Hippocampal formation (tissue), 2 donors: ENCODE results near the gene CFAP90.
A peak's percentile ranks its signal among the peaks of the same experiment; 100 is the strongest.

Experiments
- DNase-seq, 2 donors: peaks; one replicate each; lab custom pipeline; 2025; lab: John Stamatoyannopoulos, UW

CFAP90 gene

DNA sequence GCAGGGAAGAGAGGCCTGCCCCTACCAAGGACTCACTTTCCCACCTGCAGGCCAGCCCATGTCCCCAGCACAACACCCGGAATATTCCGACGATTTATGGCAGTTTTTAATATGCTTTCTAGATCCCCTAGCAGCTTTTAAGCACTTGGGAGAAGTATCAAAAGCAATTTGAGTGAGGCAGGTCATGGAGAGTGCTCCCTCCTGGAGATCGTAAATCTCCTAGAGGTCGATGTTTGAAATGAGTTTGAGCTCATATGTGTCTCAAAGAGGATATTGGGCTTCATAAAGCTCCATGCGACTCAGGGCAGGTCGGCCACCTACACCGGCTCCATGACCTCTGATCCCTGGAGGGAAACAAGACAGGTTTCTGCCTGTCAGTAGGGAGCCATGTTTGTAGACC, 27.3 kb downstream of the CFAP90 start:
- DNase-seq: no peak

DNA sequence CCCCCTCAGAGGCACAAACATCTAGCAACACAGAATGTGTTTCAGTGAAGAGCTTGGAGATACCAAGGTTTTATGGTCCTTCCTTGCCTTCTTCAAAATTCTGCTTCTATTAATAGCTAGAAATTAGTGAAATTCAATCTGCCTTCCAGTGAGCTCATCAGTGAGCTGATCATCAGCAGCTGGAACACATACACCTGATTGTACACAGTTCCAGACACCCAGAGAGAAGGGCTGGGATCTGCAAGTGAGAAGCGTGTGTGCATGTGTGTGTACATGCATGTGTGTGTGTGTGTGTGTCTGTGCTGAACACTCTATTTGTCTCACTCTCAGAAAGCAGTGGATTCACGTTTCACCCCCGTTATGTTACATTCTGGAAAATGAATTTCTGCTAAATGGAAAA, 28.5 kb downstream of the CFAP90 start:
- no peak for DNase-seq

- DNase-seq: no peak
These were observed 34.4 kb downstream of the CFAP90 start for GRCh38 chr5:7816535-7816901.

DNA sequence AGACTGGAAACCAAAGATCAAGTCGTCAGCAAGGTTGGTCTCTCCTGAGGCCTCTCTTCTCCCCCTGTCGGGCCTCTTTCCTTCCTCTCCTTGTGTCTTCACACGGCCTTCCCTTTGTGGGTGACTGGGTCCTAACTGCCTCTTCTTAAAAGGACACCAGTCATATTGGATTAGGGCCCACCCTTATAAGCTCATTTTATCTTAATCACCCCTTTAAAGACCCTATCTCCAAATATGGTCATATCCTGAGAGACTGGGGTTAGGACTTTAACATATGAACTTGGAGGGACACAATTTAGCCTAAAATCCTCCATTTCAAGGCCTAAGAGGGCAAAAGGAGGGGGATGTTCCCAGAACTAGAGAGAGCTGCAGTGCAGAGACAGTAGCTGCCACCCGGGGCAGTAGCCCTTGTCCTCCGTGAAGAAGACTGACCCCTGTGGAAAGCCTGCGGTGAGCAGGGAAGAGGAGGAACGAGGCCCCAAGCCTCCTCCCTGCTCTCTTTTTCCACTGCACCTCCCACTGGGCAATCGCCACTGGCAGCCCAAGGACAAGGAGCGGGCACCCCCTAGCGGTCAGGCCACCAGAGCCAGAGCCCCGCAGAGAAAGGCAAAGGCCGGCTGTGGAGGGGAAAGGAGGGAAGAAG, 34.9 kb downstream of the CFAP90 start:
- DNase-seq: peak; percentile 62 to 63

DNA sequence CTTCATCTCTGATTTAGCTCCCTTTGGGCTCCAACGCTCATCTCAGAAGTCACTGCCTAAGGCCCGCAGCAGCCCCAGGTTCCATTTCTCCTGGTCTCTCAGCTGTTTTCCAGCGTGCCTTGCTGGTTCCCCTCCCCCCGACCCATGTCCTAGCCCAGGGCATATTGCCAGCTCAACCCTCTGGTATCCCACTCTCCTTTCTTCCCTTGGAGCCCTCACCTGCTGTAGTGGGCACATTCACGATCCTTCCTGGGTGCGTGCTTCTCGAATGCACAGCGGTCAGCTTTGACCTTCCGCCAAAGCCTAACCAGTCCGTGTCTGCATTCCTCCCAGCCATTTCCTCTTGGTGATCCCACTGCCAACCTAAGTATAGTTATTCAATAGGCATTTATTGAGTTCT, 36.1 kb downstream of the CFAP90 start:
- no peak for DNase-seq

- no peak for DNase-seq
These were observed 37.4 kb downstream of the CFAP90 start for GRCh38 chr5:7813576-7813975.

- no peak for DNase-seq
These were observed 37.9 kb downstream of the CFAP90 start for GRCh38 chr5:7813007-7813406.

- no peak for DNase-seq
These were observed 39.2 kb downstream of the CFAP90 start for GRCh38 chr5:7811715-7812114.

GRCh38 chr5:7808998-7809397, 41.9 kb downstream of the CFAP90 start:
- no peak for DNase-seq

- no peak for DNase-seq
These were observed 45.6 kb downstream of the CFAP90 start for GRCh38 chr5:7805379-7805778.

- no peak for DNase-seq
These were observed 47.0 kb downstream of the CFAP90 start for GRCh38 chr5:7803937-7804336.

DNA sequence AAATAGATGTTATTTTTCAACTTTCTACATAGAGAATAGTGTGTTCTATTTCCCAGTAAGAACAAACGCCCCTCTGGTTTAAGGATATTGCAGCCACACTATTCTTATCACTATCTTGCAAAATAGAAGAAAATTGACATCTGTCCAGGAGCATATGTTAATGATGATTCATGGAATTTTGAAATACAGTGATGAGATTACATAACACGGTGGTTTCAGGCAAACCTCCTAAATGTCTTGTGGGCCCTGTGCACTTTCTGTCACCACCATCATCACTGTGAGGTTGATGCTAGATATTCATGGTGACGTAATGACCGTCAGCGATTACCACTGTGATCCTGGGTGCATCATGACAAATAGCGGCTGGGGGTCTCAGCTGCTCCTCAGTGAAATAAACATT, 48.1 kb downstream of the CFAP90 start:
- DNase-seq: no peak

- peak; percentile 16 to 43 for DNase-seq
These were observed 48.9 kb downstream of the CFAP90 start for GRCh38 chr5:7801891-7802614.

DNA sequence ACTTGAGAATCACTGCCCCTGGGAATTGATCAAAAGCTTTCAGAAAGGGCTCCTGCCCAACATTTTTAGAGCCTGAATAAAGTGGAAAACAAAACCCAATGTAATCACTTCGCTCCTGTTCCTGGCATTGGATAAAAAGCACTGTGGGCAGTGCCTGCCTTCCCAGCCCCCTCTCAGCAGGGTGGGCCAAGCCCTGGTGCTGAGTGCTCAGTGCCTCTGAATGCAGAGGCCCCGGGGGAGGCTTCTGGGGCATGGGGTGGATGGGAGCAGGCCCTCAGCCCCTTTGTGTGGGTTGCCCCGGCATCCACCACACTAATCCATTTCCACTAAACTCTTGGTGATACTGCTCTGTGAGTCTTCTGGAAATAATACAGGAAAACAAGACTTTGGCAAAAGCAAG, 55.6 kb downstream of the CFAP90 start:
- peak; percentile 32 to 45 for DNase-seq

DNA sequence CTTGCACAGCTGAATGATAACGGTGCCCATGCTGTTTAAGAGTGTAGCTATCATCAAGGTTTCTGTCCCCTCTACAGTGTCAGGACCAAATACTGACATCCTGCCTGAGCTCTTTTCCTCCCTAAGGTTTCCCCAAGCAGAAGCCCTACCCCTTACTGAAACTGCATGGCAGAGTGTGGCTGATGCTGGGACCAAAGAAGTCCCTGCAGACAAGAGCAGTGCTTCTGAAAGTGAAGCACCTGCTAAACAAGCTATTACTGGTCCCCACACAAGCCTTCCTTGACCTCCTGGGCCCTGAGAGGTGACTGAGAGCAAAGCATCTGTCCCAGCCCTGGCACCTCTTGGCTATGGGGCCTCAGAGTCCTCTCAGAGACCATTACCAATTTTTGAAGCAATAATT, 56.1 kb downstream of the CFAP90 start:
- no peak for DNase-seq

GRCh38 chr5:7794311-7794710, 56.6 kb downstream of the CFAP90 start:
- peak; percentile 27 to 33 for DNase-seq

GRCh38 chr5:7793895-7794294, 57.0 kb downstream of the CFAP90 start:
- no peak for DNase-seq

DNA sequence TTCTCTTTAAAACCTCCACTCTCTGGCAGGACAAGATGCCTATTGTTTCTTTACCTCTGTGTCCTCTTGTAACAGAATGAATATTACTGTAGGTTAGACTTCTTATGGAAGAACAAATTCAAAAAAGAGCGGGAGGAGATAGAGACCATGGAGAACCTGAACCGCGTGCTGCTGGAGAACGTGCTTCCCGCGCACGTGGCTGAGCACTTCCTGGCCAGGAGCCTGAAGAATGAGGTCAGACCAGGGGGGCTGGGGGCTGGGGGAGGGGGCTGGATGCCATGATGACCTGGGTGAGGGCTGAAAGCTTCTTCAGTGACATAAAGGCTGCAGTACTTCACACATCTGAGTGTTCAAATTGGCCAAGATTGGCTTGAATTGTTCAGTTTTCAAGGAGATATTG, 61.4 kb downstream of the CFAP90 start:
- no peak for DNase-seq

GRCh38 chr5:7787770-7788169, 63.2 kb downstream of the CFAP90 start:
- no peak for DNase-seq

- DNase-seq: no peak
These were observed 66.1 kb downstream of the CFAP90 start for GRCh38 chr5:7784683-7785380.

DNA sequence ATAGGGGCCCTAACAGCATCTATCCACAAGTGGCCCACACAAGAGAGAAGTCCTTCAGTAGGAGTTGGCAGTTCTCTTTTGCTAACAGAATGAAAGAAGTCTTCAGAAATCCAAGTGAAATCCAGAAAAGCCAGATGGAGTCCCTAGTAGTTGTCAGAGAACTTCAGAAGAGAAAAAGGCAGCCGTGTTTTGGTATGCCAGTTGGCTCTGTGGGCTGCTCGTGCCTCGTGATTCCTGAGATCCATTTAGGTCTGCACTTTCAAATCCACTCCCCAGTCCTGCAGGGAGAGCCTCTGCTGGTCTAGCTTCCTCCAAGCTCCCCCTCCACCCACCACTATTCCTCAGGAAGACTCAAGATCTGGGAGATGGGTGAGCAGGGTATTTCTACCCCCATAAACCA, 69.0 kb downstream of the CFAP90 start:
- peak in 1 of 2 donors; percentile 52 for DNase-seq
